Prostate gland (tissue), 2 donors: ENCODE results near the gene ANKRD11. TPM values are rescaled to one million over a fixed set of nuclear protein-coding genes. Genes with fewer than 3 reads are reported as not detected.

Experiments
- DNase-seq: peaks from one replicate; pipeline ENCODE4 v3.0.0-alpha.2; 2019; ENCODE audit warnings: low spot score
- H3K27ac ChIP-seq, 2 donors: fragments of 200-600 bp; sonication (generic); 2 replicates each; pipeline ENCODE4 v1.5.1; 2017 to 2019
- H3K27me3 ChIP-seq: fragments of 200-600 bp; sonication (generic); replicated peaks from 2 replicates; pipeline ENCODE4 v1.5.1; 2019; ENCODE audit not compliant: insufficient read depth
- H3K36me3 ChIP-seq, 2 donors: fragments of 200-600 bp; sonication (generic); 1 replicate in 1 of 2; 2 replicates in 1 of 2; pipeline versions ENCODE4 v1.5.1 to v1.8.1; 2017 to 2019
- H3K4me1 ChIP-seq: fragments of 200-600 bp; sonication (generic); replicated peaks from 2 replicates; pipeline ENCODE4 v1.5.1; 2019
- H3K4me3 ChIP-seq, 2 donors: fragments of 200-600 bp; sonication (generic); 2 replicates each; pipeline ENCODE4 v1.5.1; 2017 to 2019
- H3K9me3 ChIP-seq: fragments of 200-600 bp; sonication (generic); 2 replicates; pipeline ENCODE4 v1.5.1; 2017
- CTCF ChIP-seq, 4 experiments: fragments of 200-600 bp in 2 of 4; fragments of 450-650 bp in 2 of 4; sonication (generic) in 2 of 4; IDR thresholded peaks; 1 replicate in 3 of 4; 2 replicates in 1 of 4; pipeline ENCODE4 v1.5.1; 2016 to 2019; ENCODE audit warnings: antibody characterized with exemption in 4 of 4, mild to moderate bottlenecking in 2 of 4, moderate library complexity in 2 of 4
- POLR2A ChIP-seq: fragments of 450-650 bp; IDR thresholded peaks from one replicate; pipeline ENCODE4 v1.6.1; 2016; ENCODE audit warnings: antibody characterized with exemption, mild to moderate bottlenecking
- POLR2AphosphoS5 ChIP-seq: sonication (generic); formaldehyde crosslinking; IDR thresholded peaks from one replicate; pipeline ENCODE4 v1.6.1; 2017; ENCODE audit warnings: antibody characterized with exemption
- WGBS: methylation state at CpG from one replicate; pipeline ENCODE4 v1.1.5; 2018; 5-methylcytosine and 5-hydroxymethylcytosine counted together
- intact Hi-C: fragments of 100-400 bp; cut with DNase I; formaldehyde crosslinking; loops from one replicate; pipeline ENCODE4 v1.14.2; 2022
- total RNA-seq, 2 donors: library from RNA; depleted of rRNA; stranded (reverse); fragments of >200 nt; gene quantifications; one replicate each; pipeline ENCODE4 v1.1.0, GENCODE V29; 2016

The ANKRD11 gene
- total RNA-seq, 2 donors from 2014 or later, result 66.2 to 143 TPM

- TF ChIP-seq POLR2A (no peak), CTCF (IDR thresholded peaks at IDR 0.05) (no peak), POLR2AphosphoS5 (no peak)
- no peak overlapping the region for H3K4me3 ChIP-seq
- H3K9me3 ChIP-seq, result no peaks in the 10 kb centered on the region
- no peaks in the 10 kb centered on the region for H3K27me3 ChIP-seq
- intact Hi-C loops, result loop anchor here (5.0 kb wide), 1 partner anchor 166 kb away; the partner anchor contains the start of gene SPG7
- WGBS, result 55% methylated on average over 7 of the region's 7 CpGs
- no peak for DNase-seq
- H3K36me3 ChIP-seq, result no peaks in the 10 kb centered on the region
- no peak overlapping the region for H3K27ac ChIP-seq
- peaks cover 20% of the 10 kb centered on the region for H3K4me1 ChIP-seq
Measured at GRCh38 chr16:89341279-89341678, 149.1 kb downstream of the ANKRD11 start.

GRCh38 chr16:89338863-89339262 is 151.5 kb downstream of the ANKRD11 start:
- TF ChIP-seq CTCF (IDR thresholded peaks at IDR 0.05) (no peak), POLR2A (no peak), POLR2AphosphoS5 (no peak)
- 86% methylated on average over 6 of the region's 6 CpGs for WGBS
- no peak for DNase-seq
- no peaks in the 10 kb centered on the region for H3K27me3 ChIP-seq
- intact Hi-C loops, result loop anchor here (10.0 kb wide), 1 partner anchor 226 kb away; the partner anchor contains the start of gene RPL13
- H3K36me3 ChIP-seq, result no peaks in the 10 kb centered on the region
- no peaks in the 10 kb centered on the region for H3K9me3 ChIP-seq
- no peak overlapping the region for H3K27ac ChIP-seq
- H3K4me1 ChIP-seq, result peaks cover 6% of the 10 kb centered on the region
- no peak overlapping the region for H3K4me3 ChIP-seq

GRCh38 chr16:89337965-89338364 is 152.4 kb downstream of the ANKRD11 start:
- Histone ChIP-seq H3K4me1 (peaks cover 10% of the 10 kb centered on the region), H3K36me3 (no peaks in the 10 kb centered on the region), H3K9me3 (no peaks in the 10 kb centered on the region), H3K27ac (no peak overlapping the region), H3K27me3 (no peaks in the 10 kb centered on the region), H3K4me3 (no peak overlapping the region)
- intact Hi-C loops, result loop anchor here (10.0 kb wide), 1 partner anchor 227 kb away; the partner anchor contains the start of gene RPL13
- no peak for DNase-seq
- TF ChIP-seq POLR2AphosphoS5 (no peak), CTCF (IDR thresholded peaks at IDR 0.05) (no peak), POLR2A (no peak)
- WGBS, result 90% methylated on average over 10 of the region's 11 CpGs

- H3K9me3 ChIP-seq, result no peaks in the 10 kb centered on the region
- no peak for TF ChIP-seq POLR2AphosphoS5
- TF ChIP-seq POLR2A, result no peak
- H3K36me3 ChIP-seq, result no peaks in the 10 kb centered on the region
- H3K4me1 ChIP-seq, result peaks cover 10% of the 10 kb centered on the region
- no peak overlapping the region for H3K27ac ChIP-seq
- H3K27me3 ChIP-seq, result no peaks in the 10 kb centered on the region
- no peak for DNase-seq
- intact Hi-C loops, result loop anchor here (10.0 kb wide), 1 partner anchor 229 kb away; the partner anchor contains the start of gene RPL13
- 70% methylated on average over 15 of the region's 16 CpGs for WGBS
- no peak overlapping the region for H3K4me3 ChIP-seq
Measured at GRCh38 chr16:89335803-89336485, 154.4 kb downstream of the ANKRD11 start.

GRCh38 chr16:89334988-89335802 is 155.2 kb downstream of the ANKRD11 start:
- WGBS, result 65% methylated on average over 21 of the region's 22 CpGs

More at GRCh38 chr16:89334988-89335802, 155.2 kb downstream of the ANKRD11 start:
- intact Hi-C loops, result loop anchor here (10.0 kb wide), 1 partner anchor 230 kb away; the partner anchor contains the start of gene RPL13
- H3K36me3 ChIP-seq, result no peaks in the 10 kb centered on the region
- no peaks in the 10 kb centered on the region for H3K9me3 ChIP-seq
- H3K4me3 ChIP-seq, result no peak overlapping the region
- TF ChIP-seq POLR2AphosphoS5 (no peak), POLR2A (no peak), CTCF (IDR thresholded peaks at IDR 0.05) (no peak)
- peaks cover 10% of the 10 kb centered on the region for H3K4me1 ChIP-seq
- no peak overlapping the region for H3K27ac ChIP-seq
- DNase-seq, result no peak
- H3K27me3 ChIP-seq, result no peaks in the 10 kb centered on the region
